Spleen (tissue), 11 donors: ENCODE results near the gene CCDC3. TPM values are rescaled to one million over a fixed set of nuclear protein-coding genes. Genes with fewer than 3 reads are reported as not detected.
"Not testable (repeated sequence)": the region's sequence is repeated elsewhere in the genome, so short reads cannot be mapped to it uniquely, and the experiment has no call there.

ENCODE experiments used
- DNase-seq: peaks from one replicate; pipeline ENCODE4 v3.0.0-alpha.2; 2020
- H3K27ac ChIP-seq, 8 donors: fragments of 200-600 bp; sonication (generic) in 7 of 8; 1 replicate in 4 of 8; 2 replicates in 4 of 8; pipeline versions ENCODE4 v1.5.0 to v1.8.0; 2016 to 2021; ENCODE audit warnings: inconsistent platforms in 4 of 8, mild to moderate bottlenecking in 4 of 8, moderate library complexity in 1 of 8
- H3K27me3 ChIP-seq, 7 donors: fragments of 200-600 bp; sonication (generic) in 6 of 7; replicated peaks in 1 of 7; 1 replicate in 4 of 7; 2 replicates in 3 of 7; pipeline versions ENCODE4 v1.5.0 to v1.8.0; 2016 to 2021; ENCODE audit warnings: inconsistent platforms in 3 of 7, mild to moderate bottlenecking in 1 of 7
- H3K36me3 ChIP-seq, 6 donors: fragments of 200-600 bp; sonication (generic) in 5 of 6; 1 replicate in 4 of 6; 2 replicates in 2 of 6; pipeline versions ENCODE4 v1.5.0 to v1.8.0; 2016 to 2021; ENCODE audit warnings: inconsistent platforms in 2 of 6
- H3K4me1 ChIP-seq, 6 donors: fragments of 200-600 bp; sonication (generic) in 5 of 6; 1 replicate in 3 of 6; 2 replicates in 3 of 6; pipeline versions ENCODE4 v1.5.0 to v1.8.0; 2016 to 2021; ENCODE audit warnings: inconsistent platforms in 3 of 6
- H3K4me3 ChIP-seq, 8 donors: fragments of 200-600 bp; sonication (generic) in 7 of 8; 1 replicate in 4 of 8; 2 replicates in 4 of 8; pipeline versions ENCODE4 v1.5.0 to v1.8.0; 2016 to 2021; ENCODE audit warnings: inconsistent platforms in 4 of 8, mild to moderate bottlenecking in 4 of 8, moderate library complexity in 2 of 8
- H3K9me3 ChIP-seq, 8 donors: fragments of 200-600 bp; sonication (generic) in 7 of 8; 1 replicate in 4 of 8; 2 replicates in 4 of 8; pipeline versions ENCODE4 v1.5.0 to v1.8.0; 2016 to 2021; ENCODE audit warnings: inconsistent platforms in 4 of 8
- CTCF ChIP-seq, 11 experiments: fragments of 200-600 bp in 7 of 11; fragments of 450-650 bp in 4 of 11; sonication (generic) in 4 of 11; IDR thresholded peaks in 8 of 11; conservative IDR thresholded peaks in 3 of 11; 1 replicate in 7 of 11; 2 replicates in 4 of 11; pipeline versions ENCODE4 v1.4.0 to v1.8.0; 2016 to 2021; ENCODE audit warnings: antibody characterized with exemption in 11 of 11, inconsistent platforms in 4 of 11, mild to moderate bottlenecking in 1 of 11
- POLR2A ChIP-seq, 3 donors: fragments of 450-650 bp; IDR thresholded peaks; one replicate each; pipeline ENCODE4 v1.5.1; 2017; ENCODE audit warnings: antibody characterized with exemption in 3 of 3, mild to moderate bottlenecking in 1 of 3
- POLR2AphosphoS5 ChIP-seq, 3 donors: sonication (generic); formaldehyde crosslinking; IDR thresholded peaks; one replicate each; pipeline ENCODE4 v1.5.1; 2017; ENCODE audit warnings: antibody characterized with exemption in 3 of 3
- WGBS, 5 donors: extraction: QIAGEN DNeasy Blood & Tissue Kit in 3 of 5; methylation state at CpG; one replicate each; pipeline versions ENCODE4 v1.1.5 to v1.1.7; 2013 to 2018; 5-methylcytosine and 5-hydroxymethylcytosine counted together
- intact Hi-C: fragments of 100-400 bp; cut with DNase I; formaldehyde crosslinking; loops from one replicate; pipeline ENCODE4 v1.15.0; 2023; ENCODE audit warnings: low total_unique reads
- polyA plus RNA-seq, 3 donors: library from polyadenylated mRNA; stranded (reverse); fragments of 200-250 nt; gene quantifications; one replicate each; pipeline ENCODE4 v1.2.1, GENCODE V29; 2013
- total RNA-seq, 7 donors: library from RNA; depleted of rRNA in 3 of 7; stranded (reverse); fragments of >200 nt in 3 of 7; fragmentation: NEBNext Ultra II Directional in 4 of 7; extraction: Animal tissue kit (Norgen Biotek cat#: 25700) in 4 of 7; gene quantifications; one replicate each; pipeline versions ENCODE4 v1.1.0 to v1.2.1, GENCODE V29; 2016 to 2021
- donor health status: healthy with polysubstance abuse.
- donor health status: DM: no; HTN: no; CAD: no; lungs with moderate emphysema.
- donor health status: DM: no; HTN: no; CAD: no.
- donor health status: Bipolar disorder and iron deficiency.
- donor health status: healthy.
- donor health status: DM: no; HTN: no; CAD: no.
- donor health status: DM: yes; HTN: yes; CAD: no.

The CCDC3 gene
- total and polyA plus RNA-seq, 10 donors: 4.7 to 36.9 (median 26.8) TPM

- H3K9me3 ChIP-seq: peaks cover 0 to 6% (median 0%) of the 10 kb centered on the region in 8 donors
- TF ChIP-seq POLR2A (IDR thresholded peaks at IDR 0.05) (no peak), CTCF (IDR thresholded peaks at IDR 0.05 in 8 of 11, conservative IDR thresholded peaks at IDR 0.05 in 3 of 11) (no peak), POLR2AphosphoS5 (IDR thresholded peaks at IDR 0.05) (no peak)
- intact Hi-C loops: no loop called here
- WGBS, 5 donors: 75 to 86% (median 80%) methylated on average over 6 of the region's 6 CpGs
- H3K4me1 ChIP-seq: no peaks in the 10 kb centered on the region
- no peaks in the 10 kb centered on the region for H3K36me3 ChIP-seq
- no peak overlapping the region for H3K4me3 ChIP-seq
- no peaks in the 10 kb centered on the region for H3K27me3 ChIP-seq
- DNase-seq: no peak
- H3K27ac ChIP-seq: no peak overlapping the region
Measured at GRCh38 chr10:13039761-13040160, 38.2 kb upstream of the CCDC3 start.

- no peak overlapping the region for H3K27ac ChIP-seq
- H3K27me3 ChIP-seq: no peaks in the 10 kb centered on the region
- intact Hi-C loops: no loop called here
- no peaks in the 10 kb centered on the region for H3K4me1 ChIP-seq
- no peak for TF ChIP-seq CTCF (IDR thresholded peaks at IDR 0.05 in 8 of 11, conservative IDR thresholded peaks at IDR 0.05 in 3 of 11)
- no peak for TF ChIP-seq POLR2A (IDR thresholded peaks at IDR 0.05)
- no peak for TF ChIP-seq POLR2AphosphoS5 (IDR thresholded peaks at IDR 0.05)
- no peak overlapping the region for H3K4me3 ChIP-seq
- no peaks in the 10 kb centered on the region for H3K36me3 ChIP-seq
- peaks cover 0 to 6% (median 0%) of the 10 kb centered on the region in 8 donors for H3K9me3 ChIP-seq
- WGBS, 5 donors: 87 to 95% (median 94%) methylated on average over 2 of the region's 2 CpGs
- no peak for DNase-seq
Measured at GRCh38 chr10:13038391-13038790, 36.9 kb upstream of the CCDC3 start.

GRCh38 chr10:13037832-13038231 lies 36.3 kb upstream of the CCDC3 start:
- no peak for DNase-seq
- TF ChIP-seq POLR2AphosphoS5 (IDR thresholded peaks at IDR 0.05): no peak
- no peak for TF ChIP-seq POLR2A (IDR thresholded peaks at IDR 0.05)
- no peak for TF ChIP-seq CTCF (IDR thresholded peaks at IDR 0.05 in 8 of 11, conservative IDR thresholded peaks at IDR 0.05 in 3 of 11)
- H3K4me1 ChIP-seq: no peaks in the 10 kb centered on the region
- H3K4me3 ChIP-seq: no peak overlapping the region
- no peaks in the 10 kb centered on the region for H3K36me3 ChIP-seq
- H3K27ac ChIP-seq: no peak overlapping the region
- peaks cover 0 to 3% (median 0%) of the 10 kb centered on the region in 8 donors for H3K9me3 ChIP-seq
- 90 to 96% (median 91%) methylated on average over 2 of the region's 2 CpGs for WGBS, 5 donors
- intact Hi-C loops: no loop called here
- no peaks in the 10 kb centered on the region for H3K27me3 ChIP-seq

GRCh38 chr10:13036841-13037240 lies 35.3 kb upstream of the CCDC3 start:
- Histone ChIP-seq H3K27me3 (no peaks in the 10 kb centered on the region), H3K4me3 (no peak overlapping the region), H3K27ac (no peak overlapping the region), H3K9me3 (peaks cover 0 to 3% (median 0%) of the 10 kb centered on the region in 8 donors), H3K36me3 (no peaks in the 10 kb centered on the region), H3K4me1 (no peaks in the 10 kb centered on the region)
- intact Hi-C loops: no loop called here
- TF ChIP-seq CTCF (IDR thresholded peaks at IDR 0.05 in 8 of 11, conservative IDR thresholded peaks at IDR 0.05 in 3 of 11) (no peak), POLR2AphosphoS5 (IDR thresholded peaks at IDR 0.05) (no peak), POLR2A (IDR thresholded peaks at IDR 0.05) (no peak)
- no peak for DNase-seq
- 83 to 93% (median 87%) methylated on average over 4 of the region's 4 CpGs for WGBS, 5 donors

GRCh38 chr10:13035731-13036130 lies 34.2 kb upstream of the CCDC3 start:
- intact Hi-C loops, H3K9me3 ChIP-seq: not testable (repeated sequence)
- WGBS, 5 donors: 84 to 91% (median 86%) methylated on average over 9 of the region's 9 CpGs

More at GRCh38 chr10:13035731-13036130, 34.2 kb upstream of the CCDC3 start:
- not testable (repeated sequence) for H3K4me3 ChIP-seq, DNase-seq, H3K27ac ChIP-seq, H3K27me3 ChIP-seq, H3K36me3 ChIP-seq, H3K4me1 ChIP-seq
